Neural progenitor cell (in vitro differentiated cells): Measurements from ENCODE around the gene MFSD12.

Experiments used
- EZH2 ChIP-seq: fragments of 200-600 bp; sonication (generic); IDR thresholded peaks from 2 replicates; pipeline ENCODE4 v1.6.1; 2017; ENCODE audit warnings: antibody characterized with exemption, mild to moderate bottlenecking, moderate library complexity
- TF ChIP-seq, protein P1 (sequence below): fragments of 200-600 bp; sonication (generic); IDR thresholded peaks from 2 replicates; pipeline ENCODE4 v1.5.1; 2017; ENCODE audit warnings: antibody characterized with exemption, mild to moderate bottlenecking

GRCh38 chr19:3595521-3596061 lies 38.2 kb upstream of the MFSD12 start:
- TF ChIP-seq, protein P1, sequence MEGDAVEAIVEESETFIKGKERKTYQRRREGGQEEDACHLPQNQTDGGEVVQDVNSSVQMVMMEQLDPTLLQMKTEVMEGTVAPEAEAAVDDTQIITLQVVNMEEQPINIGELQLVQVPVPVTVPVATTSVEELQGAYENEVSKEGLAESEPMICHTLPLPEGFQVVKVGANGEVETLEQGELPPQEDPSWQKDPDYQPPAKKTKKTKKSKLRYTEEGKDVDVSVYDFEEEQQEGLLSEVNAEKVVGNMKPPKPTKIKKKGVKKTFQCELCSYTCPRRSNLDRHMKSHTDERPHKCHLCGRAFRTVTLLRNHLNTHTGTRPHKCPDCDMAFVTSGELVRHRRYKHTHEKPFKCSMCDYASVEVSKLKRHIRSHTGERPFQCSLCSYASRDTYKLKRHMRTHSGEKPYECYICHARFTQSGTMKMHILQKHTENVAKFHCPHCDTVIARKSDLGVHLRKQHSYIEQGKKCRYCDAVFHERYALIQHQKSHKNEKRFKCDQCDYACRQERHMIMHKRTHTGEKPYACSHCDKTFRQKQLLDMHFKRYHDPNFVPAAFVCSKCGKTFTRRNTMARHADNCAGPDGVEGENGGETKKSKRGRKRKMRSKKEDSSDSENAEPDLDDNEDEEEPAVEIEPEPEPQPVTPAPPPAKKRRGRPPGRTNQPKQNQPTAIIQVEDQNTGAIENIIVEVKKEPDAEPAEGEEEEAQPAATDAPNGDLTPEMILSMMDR: no peak
- TF ChIP-seq EZH2: no peak
